CD4-positive, alpha-beta T cell (primary cell): ENCODE results near the gene LRRC8D. TPM values are rescaled to one million over a fixed set of nuclear protein-coding genes. Genes with fewer than 3 reads are reported as not detected.

ENCODE experiments used
- ATAC-seq: fragments of 200-7000 bp; cut with Tn5 transposase; one replicate; pipeline ENCODE4 v1.10.0; 2022; ENCODE audit warnings: mild to moderate bottlenecking; ENCODE audit not compliant: poor library complexity
- CTCF ChIA-PET: fragments of 350-600 bp; sonication (Branson Sonifier 250); formaldehyde crosslinking; loops from one replicate; lab custom pipeline; 2021; ENCODE audit warnings: antibody characterized with exemption, inconsistent platforms; lab: Charles Lee
- POLR2A ChIA-PET: fragments of 350-600 bp; sonication (Branson Sonifier 250); formaldehyde crosslinking; loops from one replicate; lab custom pipeline; 2021; ENCODE audit warnings: antibody characterized with exemption, inconsistent platforms; lab: Charles Lee
- DNase-seq, 14 experiments: peaks; one replicate each; pipeline ENCODE4 v3.0.0-alpha.2; 2013 to 2020; ENCODE audit warnings: mixed read lengths in 2 of 14
- H3K27ac ChIP-seq, 2 donors: one replicate each; pipeline versions ENCODE4 v1.5.1 to v1.7.0; 2013; ENCODE audit warnings: low read length in 2 of 2, low read depth in 1 of 2, mild to moderate bottlenecking in 1 of 2
- H3K27me3 ChIP-seq, 2 experiments: 1 replicate in 1 of 2; 2 replicates in 1 of 2; pipeline versions ENCODE4 v1.6.1 to v1.7.0; 2013; ENCODE audit warnings: low read length in 2 of 2, control low read depth in 1 of 2, mild to moderate bottlenecking in 1 of 2, moderate library complexity in 1 of 2; ENCODE audit not compliant: insufficient read depth in 2 of 2, control insufficient read depth in 1 of 2
- H3K36me3 ChIP-seq: one replicate; pipeline ENCODE4 v1.6.1; 2013; ENCODE audit warnings: low read length, control low read depth; ENCODE audit not compliant: insufficient read depth
- H3K4me1 ChIP-seq: one replicate; pipeline ENCODE4 v1.6.1; 2013; ENCODE audit warnings: low read length, control low read depth; ENCODE audit not compliant: insufficient read depth
- H3K4me3 ChIP-seq: one replicate; pipeline ENCODE4 v1.5.1; 2013; ENCODE audit warnings: mild to moderate bottlenecking, low read length, moderate library complexity
- H3K9me3 ChIP-seq, 2 experiments: 1 replicate in 1 of 2; 2 replicates in 1 of 2; pipeline versions ENCODE4 v1.6.1 to v1.7.0; 2013; ENCODE audit warnings: low read length in 2 of 2, mild to moderate bottlenecking in 2 of 2, control low read depth in 1 of 2, moderate library complexity in 1 of 2; ENCODE audit not compliant: control insufficient read depth in 1 of 2, insufficient read depth in 1 of 2
- H3K27ac Mint-ChIP-seq: one replicate; pipeline ENCODE4 v1.8.0; 2020; ENCODE audit warnings: mixed read lengths
- H3K27me3 Mint-ChIP-seq: one replicate; pipeline ENCODE4 v1.8.0; 2021; ENCODE audit warnings: mixed read lengths
- H3K36me3 Mint-ChIP-seq: one replicate; pipeline ENCODE4 v1.8.0; 2021; ENCODE audit warnings: low read depth, mixed read lengths
- H3K4me1 Mint-ChIP-seq: one replicate; pipeline ENCODE4 v1.8.0; 2021; ENCODE audit warnings: low read depth, mixed read lengths
- H3K4me3 Mint-ChIP-seq: one replicate; pipeline ENCODE4 v1.8.0; 2020; ENCODE audit warnings: mild to moderate bottlenecking, mixed read lengths
- H3K9me3 Mint-ChIP-seq: one replicate; pipeline ENCODE4 v1.8.0; 2020; ENCODE audit warnings: mixed read lengths
- CTCF ChIP-seq: fragments of 200-600 bp; IDR thresholded peaks from one replicate; pipeline ENCODE4 v1.8.0; 2022; ENCODE audit warnings: antibody characterized with exemption, mild to moderate bottlenecking
- intact Hi-C, 2 experiments: fragments of 100-400 bp; cut with DNase I in 1 of 2; cut with micrococcal nuclease in 1 of 2; formaldehyde crosslinking; loops; one replicate each; pipeline versions ENCODE4 v1.15.1 to v1.9.0; 2023 to 2025; cut with DNase I, micrococcal nuclease
- total RNA-seq, 174 experiments: library from RNA in 2 of 174; stranded (reverse) in 2 of 174; gene quantifications; one replicate each; pipeline ENCODE4 v1.2.3 and lab custom pipeline; 2021 to 2026

LRRC8D gene
- total RNA-seq, 2 experiments from 2014 or later = 15.5 to 18.2 TPM

- H3K4me1 ChIP-seq = no peaks in the 10 kb centered on the region
- Mint-ChIP-seq H3K9me3 (no peaks in the 10 kb centered on the region), H3K4me1 (peaks cover 16% of the 10 kb centered on the region), H3K27me3 (peaks cover 7% of the 10 kb centered on the region), H3K27ac (no peak overlapping the region), H3K4me3 (no peak overlapping the region), H3K36me3 (no peaks in the 10 kb centered on the region)
- DNase-seq = no peak
- no peak overlapping the region for H3K27ac ChIP-seq
- ATAC-seq = no peak
- no peaks in the 10 kb centered on the region for H3K27me3 ChIP-seq
- no peak overlapping the region for H3K4me3 ChIP-seq
- TF ChIP-seq CTCF = no peak
- ChIA-PET CTCF (interaction anchor here (0.7 to 1.3 kb wide), 3 partner anchors 10 to 154 kb away, joined by 3 to 7 read pairs (median 3); no protein-coding TSS in a partner anchor), POLR2A (no interaction called here)
- H3K9me3 ChIP-seq = no peaks in the 10 kb centered on the region
- intact Hi-C loops = no loop called here
- no peaks in the 10 kb centered on the region for H3K36me3 ChIP-seq
These were observed 144.4 kb downstream of the LRRC8D start for GRCh38 chr1:89965193-89965768.

GRCh38 chr1:89966656-89967055 is 145.8 kb downstream of the LRRC8D start:
- POLR2A ChIA-PET = no interaction called here
- ATAC-seq = no peak
- H3K4me3 Mint-ChIP-seq = no peak overlapping the region

GRCh38 chr1:89971600-89971999 is 150.8 kb downstream of the LRRC8D start:
- no peak for ATAC-seq
- DNase-seq = no peak
- H3K4me1 ChIP-seq = no peaks in the 10 kb centered on the region
- Mint-ChIP-seq H3K27me3 (no peaks in the 10 kb centered on the region), H3K4me1 (peaks cover 5% of the 10 kb centered on the region), H3K9me3 (no peaks in the 10 kb centered on the region), H3K36me3 (no peaks in the 10 kb centered on the region), H3K27ac (no peak overlapping the region), H3K4me3 (no peak overlapping the region)
- H3K27ac ChIP-seq = no peak overlapping the region
- no peaks in the 10 kb centered on the region for H3K36me3 ChIP-seq
- H3K4me3 ChIP-seq = no peak overlapping the region
- POLR2A ChIA-PET = no interaction called here
- intact Hi-C loops = no loop called here
- TF ChIP-seq CTCF = no peak
- no peaks in the 10 kb centered on the region for H3K9me3 ChIP-seq
- CTCF ChIA-PET = no interaction called here
- H3K27me3 ChIP-seq = no peaks in the 10 kb centered on the region

More at GRCh38 chr1:89966656-89967055, 145.8 kb downstream of the LRRC8D start:
- Mint-ChIP-seq H3K27me3 (peaks cover 7% of the 10 kb centered on the region), H3K4me1 (peaks cover 16% of the 10 kb centered on the region), H3K27ac (no peak overlapping the region), H3K9me3 (no peaks in the 10 kb centered on the region), H3K36me3 (no peaks in the 10 kb centered on the region)
- Histone ChIP-seq H3K36me3 (no peaks in the 10 kb centered on the region), H3K4me1 (no peaks in the 10 kb centered on the region), H3K27ac (no peak overlapping the region), H3K4me3 (no peak overlapping the region), H3K27me3 (no peaks in the 10 kb centered on the region), H3K9me3 (no peaks in the 10 kb centered on the region)
- no peak for DNase-seq
- CTCF ChIA-PET = no interaction called here
- intact Hi-C loops = no loop called here
- TF ChIP-seq CTCF = no peak
